ENCODE results near the gene CSNK1G1.

DNA sequence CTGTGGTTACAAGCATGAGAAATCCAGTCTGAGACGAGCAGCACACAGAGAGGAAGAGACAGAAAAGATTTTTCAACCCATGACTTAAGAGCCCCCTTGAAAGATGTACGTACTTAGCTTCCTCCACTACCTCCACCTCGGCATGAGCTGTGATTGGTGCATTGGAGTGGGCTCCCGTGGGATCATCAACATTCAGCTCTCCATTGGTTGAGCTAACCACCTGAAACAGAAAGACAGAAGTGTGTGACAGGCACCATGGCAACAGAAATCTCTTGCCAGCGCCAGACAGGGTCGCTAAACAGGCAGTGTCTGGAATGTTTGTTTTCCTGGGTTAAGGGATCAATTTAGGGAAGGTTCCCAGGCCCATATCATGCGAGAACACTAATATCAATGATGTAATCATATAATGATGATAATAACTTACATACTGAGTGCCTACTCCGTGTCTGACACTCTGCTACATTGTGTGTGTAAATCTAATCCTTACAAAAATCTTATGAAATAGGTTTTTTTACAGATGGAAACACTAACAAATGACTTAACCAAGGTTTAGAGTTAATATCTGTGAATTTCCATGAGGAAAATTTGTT lies 175.6 kb downstream of the CSNK1G1 start:
- TF ChIP-seq, protein P1, sequence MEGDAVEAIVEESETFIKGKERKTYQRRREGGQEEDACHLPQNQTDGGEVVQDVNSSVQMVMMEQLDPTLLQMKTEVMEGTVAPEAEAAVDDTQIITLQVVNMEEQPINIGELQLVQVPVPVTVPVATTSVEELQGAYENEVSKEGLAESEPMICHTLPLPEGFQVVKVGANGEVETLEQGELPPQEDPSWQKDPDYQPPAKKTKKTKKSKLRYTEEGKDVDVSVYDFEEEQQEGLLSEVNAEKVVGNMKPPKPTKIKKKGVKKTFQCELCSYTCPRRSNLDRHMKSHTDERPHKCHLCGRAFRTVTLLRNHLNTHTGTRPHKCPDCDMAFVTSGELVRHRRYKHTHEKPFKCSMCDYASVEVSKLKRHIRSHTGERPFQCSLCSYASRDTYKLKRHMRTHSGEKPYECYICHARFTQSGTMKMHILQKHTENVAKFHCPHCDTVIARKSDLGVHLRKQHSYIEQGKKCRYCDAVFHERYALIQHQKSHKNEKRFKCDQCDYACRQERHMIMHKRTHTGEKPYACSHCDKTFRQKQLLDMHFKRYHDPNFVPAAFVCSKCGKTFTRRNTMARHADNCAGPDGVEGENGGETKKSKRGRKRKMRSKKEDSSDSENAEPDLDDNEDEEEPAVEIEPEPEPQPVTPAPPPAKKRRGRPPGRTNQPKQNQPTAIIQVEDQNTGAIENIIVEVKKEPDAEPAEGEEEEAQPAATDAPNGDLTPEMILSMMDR (conservative IDR thresholded peaks at IDR 0.05): no peak
- TF ChIP-seq EZH2 (IDR thresholded peaks at IDR 0.05; ENCODE audit: low read depth): no peak
